HEK293 (cell line): ENCODE data around the gene CYP27B1.

Experiments used
- CTCF ChIP-seq: fragments of 450-650 bp; formaldehyde crosslinking; IDR thresholded peaks from 2 replicates; pipeline ENCODE4 v1.5.1; 2016; ENCODE audit warnings: missing biosample characterization, missing genetic modification characterization
- ZNF670 ChIP-seq: fragments of 450-650 bp; formaldehyde crosslinking; IDR thresholded peaks from 2 replicates; pipeline ENCODE4 v1.5.1; 2016; ENCODE audit warnings: missing biosample characterization, missing genetic modification characterization, low read depth
- TF ChIP-seq, protein P1 (sequence below): fragments of 450-650 bp; formaldehyde crosslinking; optimal IDR thresholded peaks from 2 replicates; pipeline ENCODE3; 2016; ENCODE audit warnings: missing biosample characterization, mild to moderate bottlenecking, missing genetic modification characterization

- TF ChIP-seq ZNF670 (tag by site-specific recombination) (no peak), CTCF (tag by site-specific recombination) (no peak)
- TF ChIP-seq, protein P1, sequence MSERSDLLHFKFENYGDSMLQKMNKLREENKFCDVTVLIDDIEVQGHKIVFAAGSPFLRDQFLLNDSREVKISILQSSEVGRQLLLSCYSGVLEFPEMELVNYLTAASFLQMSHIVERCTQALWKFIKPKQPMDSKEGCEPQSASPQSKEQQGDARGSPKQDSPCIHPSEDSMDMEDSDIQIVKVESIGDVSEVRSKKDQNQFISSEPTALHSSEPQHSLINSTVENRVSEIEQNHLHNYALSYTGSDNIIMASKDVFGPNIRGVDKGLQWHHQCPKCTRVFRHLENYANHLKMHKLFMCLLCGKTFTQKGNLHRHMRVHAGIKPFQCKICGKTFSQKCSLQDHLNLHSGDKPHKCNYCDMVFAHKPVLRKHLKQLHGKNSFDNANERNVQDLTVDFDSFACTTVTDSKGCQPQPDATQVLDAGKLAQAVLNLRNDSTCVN (tag by site-specific recombination), result no peak
Observed at GRCh38 chr12:57780284-57780897, 13.5 kb upstream of the CYP27B1 start.
